ENCODE data around the gene TFAP2C. TPM values are rescaled to one million over a fixed set of nuclear protein-coding genes. Genes with fewer than 3 reads are reported as not detected.
"Not testable (repeated sequence)": the region's sequence is repeated elsewhere in the genome, so short reads cannot be mapped to it uniquely, and the experiment has no call there.

Gene TFAP2C
- total RNA-seq, 1 experiment from 2014 or later = 0.92 TPM

DNA sequence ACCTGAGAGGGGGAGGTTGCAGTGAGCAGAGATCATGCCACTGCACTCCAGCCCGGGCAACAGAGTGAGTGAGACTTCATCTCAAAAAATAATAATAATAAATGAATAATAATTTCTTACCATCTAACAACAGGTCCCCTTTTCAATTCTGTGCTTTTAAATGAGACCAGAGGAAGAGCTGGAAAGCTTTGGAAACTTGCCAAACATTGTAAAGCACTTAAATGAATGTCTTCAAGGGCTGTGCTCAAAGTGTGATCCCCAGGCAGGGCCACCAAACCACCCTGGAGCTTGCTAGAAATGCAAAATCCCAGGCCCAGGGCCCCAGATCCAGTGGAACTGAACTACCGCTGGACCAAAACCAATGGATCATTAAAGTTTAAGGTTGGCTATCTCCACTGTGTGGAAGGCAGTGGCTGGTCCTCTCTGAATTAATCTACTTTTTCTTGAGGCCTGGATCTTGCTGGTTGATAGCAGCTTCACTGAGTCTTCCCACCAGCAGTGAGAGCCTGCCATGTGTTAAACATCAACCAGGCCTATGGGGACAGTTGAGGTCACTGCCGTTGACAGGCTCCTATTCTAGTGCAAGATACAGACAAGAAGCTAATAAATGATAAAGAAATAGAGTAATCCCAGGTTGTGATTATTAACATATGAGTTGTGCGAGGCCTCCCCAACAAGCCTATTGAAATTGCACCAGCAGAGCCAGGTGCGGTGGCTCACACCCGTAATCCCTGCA is 23.7 kb upstream of the TFAP2C start:
- H3K27ac ChIP-seq = no peak overlapping the region
- no peaks in the 10 kb centered on the region for H3K9me3 ChIP-seq (replicated peaks)
- peaks cover 4% of the 10 kb centered on the region; the same call in 1 of the 2 replicates for H3K27me3 ChIP-seq (replicated peaks)
- no peak for DNase-seq (ENCODE audit: low read depth in 1 of 2, low spot score in 2 of 2)
- no peaks in the 10 kb centered on the region for H3K4me1 ChIP-seq (replicated peaks)
- H3K4me3 ChIP-seq = no peak overlapping the region
- no peaks in the 10 kb centered on the region for H3K36me3 ChIP-seq

DNA sequence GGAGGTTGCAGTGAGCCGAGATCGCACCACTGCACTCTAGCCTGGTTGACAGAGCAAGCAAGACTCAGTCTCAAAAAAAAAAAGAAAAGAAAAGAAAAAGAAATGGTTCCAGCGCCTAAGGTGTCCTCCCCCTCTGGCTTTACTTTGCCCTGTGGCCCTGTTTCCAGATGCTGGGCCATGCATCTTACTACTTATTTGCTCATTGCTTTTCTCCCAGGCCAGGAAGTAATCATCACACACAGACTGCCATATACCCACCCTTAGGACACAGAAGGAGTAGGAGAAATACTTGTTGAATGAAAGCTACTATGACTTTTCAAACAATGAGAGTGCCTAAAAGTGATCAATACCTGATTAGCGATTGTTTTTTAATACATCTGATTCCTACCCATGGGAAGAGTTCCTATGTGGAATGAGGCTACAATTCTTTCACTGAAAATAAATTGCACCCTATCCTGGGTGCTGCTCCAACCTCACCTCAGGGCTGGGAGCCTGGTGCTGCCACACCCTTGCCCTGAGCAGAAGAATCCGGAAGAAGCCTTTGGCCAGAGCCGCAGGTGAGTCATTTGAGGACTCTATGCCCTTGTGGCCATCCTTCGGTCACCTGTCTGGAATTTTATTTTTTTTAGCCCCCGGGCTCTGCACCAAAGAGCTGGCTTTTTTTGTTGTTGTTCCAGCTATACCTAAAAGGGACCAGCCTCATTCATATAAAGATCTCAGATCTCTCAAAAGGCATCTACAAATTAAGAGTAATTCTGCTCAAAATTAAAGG is 22.7 kb upstream of the TFAP2C start:
- no peaks in the 10 kb centered on the region for H3K4me1 ChIP-seq (replicated peaks)
- H3K27me3 ChIP-seq (replicated peaks) = peaks cover 4% of the 10 kb centered on the region; the same call in 1 of the 2 replicates
- H3K36me3 ChIP-seq = no peaks in the 10 kb centered on the region
- H3K27ac ChIP-seq = no peak overlapping the region
- no peak for DNase-seq (ENCODE audit: low read depth in 1 of 2, low spot score in 2 of 2)
- H3K9me3 ChIP-seq (replicated peaks) = no peaks in the 10 kb centered on the region
- H3K4me3 ChIP-seq = no peak overlapping the region

DNA sequence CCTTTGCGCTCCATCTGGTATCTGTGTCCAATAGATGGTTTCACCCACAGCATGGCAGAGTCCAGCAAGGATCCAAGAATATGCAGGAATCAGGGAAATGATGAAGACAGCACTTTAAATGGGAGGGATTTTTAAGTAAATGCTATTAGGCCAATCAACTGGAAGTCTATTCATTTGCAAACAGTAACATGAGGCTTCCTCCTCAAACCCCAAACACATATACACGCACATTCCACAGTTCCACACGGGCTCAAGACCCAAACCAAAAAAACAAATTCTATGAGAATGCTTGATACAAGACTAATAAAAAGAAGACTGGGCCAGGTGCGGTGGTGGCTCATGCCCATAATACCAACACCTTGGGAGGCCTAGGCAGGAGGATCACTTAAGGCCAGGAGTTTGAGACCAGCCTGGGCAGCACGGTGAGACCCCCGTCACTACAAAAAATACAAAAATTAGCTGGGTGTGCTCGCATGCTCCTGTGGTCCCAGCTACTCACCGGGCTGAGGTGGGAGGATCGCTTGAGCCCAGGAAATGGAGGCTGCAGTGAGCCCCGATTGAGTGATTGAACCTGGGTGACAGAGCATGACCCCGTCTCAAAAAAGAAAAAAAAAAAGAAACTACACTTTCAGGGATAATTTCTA is 21.9 kb upstream of the TFAP2C start:
- H3K4me3 ChIP-seq = no peak overlapping the region
- DNase-seq (ENCODE audit: low read depth in 1 of 2, low spot score in 2 of 2) = no peak
- no peaks in the 10 kb centered on the region for H3K36me3 ChIP-seq
- no peaks in the 10 kb centered on the region for H3K9me3 ChIP-seq (replicated peaks)
- no peaks in the 10 kb centered on the region for H3K4me1 ChIP-seq (replicated peaks)
- H3K27ac ChIP-seq = no peak overlapping the region
- H3K27me3 ChIP-seq (replicated peaks) = peaks cover 4% of the 10 kb centered on the region; the same call in 1 of the 2 replicates

GRCh38 chr20:56608376-56608775 is 20.7 kb upstream of the TFAP2C start:
- no peak for DNase-seq (ENCODE audit: low read depth in 1 of 2, low spot score in 2 of 2)
- Histone ChIP-seq H3K27me3 (replicated peaks) (peaks cover 4% of the 10 kb centered on the region; the same call in 1 of the 2 replicates), H3K27ac (no peak overlapping the region), H3K9me3 (replicated peaks) (no peaks in the 10 kb centered on the region), H3K4me1 (replicated peaks) (no peaks in the 10 kb centered on the region), H3K4me3 (no peak overlapping the region), H3K36me3 (no peaks in the 10 kb centered on the region)

DNA sequence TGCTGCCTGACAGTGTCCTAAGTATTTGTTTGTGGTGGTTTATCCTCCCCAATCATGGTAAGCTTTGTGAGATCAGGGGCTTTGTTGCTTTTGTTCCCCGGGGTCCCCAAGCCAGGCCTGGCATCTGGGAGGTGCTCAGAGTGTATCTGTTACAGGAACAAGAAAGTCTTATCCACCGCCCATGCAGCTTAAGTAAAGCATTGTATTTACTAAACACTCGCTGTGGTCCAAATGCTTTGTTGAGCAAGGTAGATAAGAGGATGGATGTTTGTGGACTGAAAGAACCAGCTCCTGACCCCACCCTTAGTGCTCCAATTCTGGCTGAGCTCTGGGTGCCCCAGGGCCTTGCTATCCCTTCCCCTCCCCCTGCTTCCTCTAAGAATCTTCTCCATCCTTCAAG is 19.8 kb upstream of the TFAP2C start:
- DNase-seq (ENCODE audit: low read depth in 1 of 2, low spot score in 2 of 2) = no peak
- Histone ChIP-seq H3K27ac (no peak overlapping the region), H3K9me3 (replicated peaks) (no peaks in the 10 kb centered on the region), H3K36me3 (no peaks in the 10 kb centered on the region), H3K27me3 (replicated peaks) (peaks cover 4% of the 10 kb centered on the region; the same call in 1 of the 2 replicates), H3K4me1 (replicated peaks) (no peaks in the 10 kb centered on the region), H3K4me3 (no peak overlapping the region)

DNA sequence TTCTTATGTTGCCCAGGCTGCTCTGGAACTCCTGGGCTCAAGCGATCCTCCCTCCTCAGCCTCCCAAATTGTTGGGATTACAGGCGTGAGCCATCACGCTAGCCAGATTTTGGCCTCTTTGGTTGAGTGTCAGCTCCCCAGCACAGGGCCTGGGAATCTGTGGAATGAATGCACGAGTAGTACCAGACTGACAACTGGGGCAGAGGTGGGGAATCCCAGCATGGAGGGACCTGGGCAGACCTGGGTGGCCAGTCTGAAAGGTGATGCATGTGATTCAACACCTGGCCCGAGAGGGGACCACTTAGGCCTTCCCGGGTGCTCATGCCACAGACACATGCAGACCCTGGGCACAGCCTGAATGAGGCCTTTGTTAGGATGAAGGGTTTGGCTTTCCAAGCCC is 19.0 kb upstream of the TFAP2C start:
- DNase-seq (ENCODE audit: low read depth in 1 of 2, low spot score in 2 of 2) = no peak
- H3K36me3 ChIP-seq = no peaks in the 10 kb centered on the region
- no peak overlapping the region for H3K4me3 ChIP-seq
- no peaks in the 10 kb centered on the region for H3K4me1 ChIP-seq (replicated peaks)
- H3K9me3 ChIP-seq (replicated peaks) = no peaks in the 10 kb centered on the region
- H3K27me3 ChIP-seq (replicated peaks) = peaks cover 4% of the 10 kb centered on the region; the same call in 1 of the 2 replicates
- no peak overlapping the region for H3K27ac ChIP-seq

- Histone ChIP-seq H3K36me3 (no peaks in the 10 kb centered on the region), H3K4me3 (no peak overlapping the region), H3K9me3 (replicated peaks) (no peaks in the 10 kb centered on the region), H3K4me1 (replicated peaks) (no peaks in the 10 kb centered on the region), H3K27me3 (replicated peaks) (no peaks in the 10 kb centered on the region), H3K27ac (no peak overlapping the region)
- DNase-seq (ENCODE audit: low read depth in 1 of 2, low spot score in 2 of 2) = no peak
Measured at GRCh38 chr20:56614196-56614595, 14.9 kb upstream of the TFAP2C start.

DNA sequence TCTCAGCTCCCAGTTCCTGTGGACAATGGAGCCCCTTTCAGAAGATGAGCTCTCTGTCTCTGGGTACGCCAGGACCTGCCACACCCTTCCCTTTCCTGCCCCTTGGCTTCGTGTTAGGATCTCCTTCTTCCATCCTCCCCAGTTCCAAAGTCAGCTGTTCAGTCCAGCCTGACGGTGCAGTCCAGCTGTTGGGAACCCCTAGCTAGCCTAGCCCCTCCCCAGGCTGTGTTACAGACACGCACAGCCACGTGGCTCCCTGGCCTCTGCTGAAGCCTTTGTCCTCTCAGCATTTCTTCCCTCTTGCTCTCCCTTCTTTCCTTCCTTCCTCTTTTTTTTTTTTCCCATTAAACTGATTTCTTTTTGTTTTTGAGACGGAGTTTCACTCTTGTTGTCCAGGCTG is 12.4 kb upstream of the TFAP2C start:
- no peaks in the 10 kb centered on the region for H3K9me3 ChIP-seq (replicated peaks)
- no peaks in the 10 kb centered on the region for H3K27me3 ChIP-seq (replicated peaks)
- no peak for DNase-seq (ENCODE audit: low read depth in 1 of 2, low spot score in 2 of 2)
- H3K4me3 ChIP-seq = no peak overlapping the region
- no peaks in the 10 kb centered on the region for H3K4me1 ChIP-seq (replicated peaks)
- H3K36me3 ChIP-seq = no peaks in the 10 kb centered on the region
- H3K27ac ChIP-seq = no peak overlapping the region

- no peak for DNase-seq (ENCODE audit: low read depth in 1 of 2, low spot score in 2 of 2)
Measured at GRCh38 chr20:56617489-56617888, 11.6 kb upstream of the TFAP2C start.

GRCh38 chr20:56621730-56622129 is 7.4 kb upstream of the TFAP2C start:
- peaks cover 7% of the 10 kb centered on the region for H3K4me1 ChIP-seq (replicated peaks)
- no peaks in the 10 kb centered on the region for H3K9me3 ChIP-seq (replicated peaks)
- DNase-seq (ENCODE audit: low read depth in 1 of 2, low spot score in 2 of 2) = no peak
- no peak overlapping the region for H3K4me3 ChIP-seq
- no peak overlapping the region for H3K27ac ChIP-seq
- H3K36me3 ChIP-seq = no peaks in the 10 kb centered on the region
- H3K27me3 ChIP-seq (replicated peaks) = peaks cover 30% of the 10 kb centered on the region

More at GRCh38 chr20:56617489-56617888, 11.6 kb upstream of the TFAP2C start:
- Histone ChIP-seq H3K27me3 (replicated peaks) (no peaks in the 10 kb centered on the region), H3K4me1 (replicated peaks) (no peaks in the 10 kb centered on the region), H3K27ac (no peak overlapping the region), H3K4me3 (no peak overlapping the region), H3K9me3 (replicated peaks) (no peaks in the 10 kb centered on the region), H3K36me3 (no peaks in the 10 kb centered on the region)

DNA sequence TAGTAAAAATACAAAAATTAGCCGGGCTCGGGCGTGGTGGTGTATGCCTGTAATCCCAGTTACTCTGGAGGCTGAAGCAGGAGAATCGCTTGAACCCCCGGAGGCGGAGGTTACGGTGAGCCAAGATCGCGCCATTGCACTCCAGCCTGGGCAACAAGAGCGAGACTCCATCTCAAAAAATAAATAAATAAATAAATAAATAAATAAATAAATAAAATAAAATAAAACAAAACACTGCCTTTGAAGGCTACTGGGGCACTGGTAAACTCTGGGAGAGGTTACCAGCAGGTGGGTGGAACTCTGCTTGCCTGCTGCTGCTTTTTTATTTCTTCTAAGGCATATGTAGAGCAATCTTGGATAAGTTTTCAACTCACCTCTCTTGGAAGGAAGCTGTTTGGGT is 5.2 kb upstream of the TFAP2C start:
- DNase-seq (ENCODE audit: low read depth in 1 of 2, low spot score in 2 of 2); H3K4me3 ChIP-seq; H3K36me3 ChIP-seq; H3K9me3 ChIP-seq (replicated peaks); H3K27ac ChIP-seq: not testable (repeated sequence)
- Histone ChIP-seq H3K4me1 (replicated peaks) (peaks cover 15% of the 10 kb centered on the region), H3K27me3 (replicated peaks) (peaks cover 52% of the 10 kb centered on the region)

- Histone ChIP-seq H3K36me3 (no peaks in the 10 kb centered on the region), H3K4me1 (replicated peaks) (peaks cover 26% of the 10 kb centered on the region), H3K27me3 (replicated peaks) (peaks cover 63% of the 10 kb centered on the region), H3K27ac (no peak overlapping the region), H3K4me3 (no peak overlapping the region), H3K9me3 (replicated peaks) (0 out of 2 replicates have a peak, but pooled peaks cover 2% of the 10 kb centered on the region)
- no peak for DNase-seq (ENCODE audit: low read depth in 1 of 2, low spot score in 2 of 2)
Measured at GRCh38 chr20:56624786-56625681, 4.1 kb upstream of the TFAP2C start.

- Histone ChIP-seq H3K27ac (no peak overlapping the region), H3K36me3 (no peaks in the 10 kb centered on the region), H3K4me1 (replicated peaks) (peaks cover 33% of the 10 kb centered on the region), H3K9me3 (replicated peaks) (0 out of 2 replicates have a peak, but pooled peaks cover 2% of the 10 kb centered on the region), H3K4me3 (no peak overlapping the region), H3K27me3 (replicated peaks) (peaks cover 71% of the 10 kb centered on the region)
- no peak for DNase-seq (ENCODE audit: low read depth in 1 of 2, low spot score in 2 of 2)
Measured at GRCh38 chr20:56625837-56626236, 3.3 kb upstream of the TFAP2C start.
